ENCODE data around the gene IL17RD.
A peak's percentile ranks its signal among the peaks of the same experiment; 100 is the strongest.

The IL17RD gene

GRCh38 chr3:57152151-57153143 is 12.7 kb downstream of the IL17RD start:
- peak; percentile 29 for TF ChIP-seq CTCF (conservative IDR thresholded peaks at IDR 0.05; ENCODE audit: low read length)
- no peak overlapping the region for H3K4me3 ChIP-seq (ENCODE audit: low read length)
- no peak for DNase-seq (ENCODE audit: low read depth)

DNA sequence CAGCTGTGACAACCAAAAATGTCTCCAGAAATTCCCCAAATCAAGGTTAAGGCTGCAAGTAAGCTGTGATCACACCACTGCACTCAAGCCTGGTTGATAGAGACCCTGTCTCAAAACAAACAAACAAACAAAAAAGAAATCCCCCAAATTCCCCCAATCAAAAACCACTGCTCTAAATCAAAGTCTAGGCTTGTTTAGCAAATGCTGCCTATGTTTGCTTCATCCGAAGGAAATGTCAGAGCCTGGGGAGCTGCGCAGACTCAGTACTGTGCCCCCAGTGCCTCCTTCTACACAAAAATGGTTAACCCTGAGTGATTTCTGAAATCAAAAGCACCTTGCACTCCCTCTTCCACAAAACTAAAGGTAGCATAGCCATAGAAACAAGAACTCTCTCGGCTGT is 13.4 kb downstream of the IL17RD start:
- DNase-seq (ENCODE audit: low read depth) = no peak
- H3K4me3 ChIP-seq (ENCODE audit: low read length) = no peak overlapping the region
- TF ChIP-seq CTCF (conservative IDR thresholded peaks at IDR 0.05; ENCODE audit: low read length) = no peak

GRCh38 chr3:57151021-57151449 is 14.1 kb downstream of the IL17RD start:
- TF ChIP-seq CTCF (conservative IDR thresholded peaks at IDR 0.05; ENCODE audit: low read length) = no peak
- peak; percentile 44 for DNase-seq (ENCODE audit: low read depth)
- H3K4me3 ChIP-seq (ENCODE audit: low read length) = no peak overlapping the region

DNA sequence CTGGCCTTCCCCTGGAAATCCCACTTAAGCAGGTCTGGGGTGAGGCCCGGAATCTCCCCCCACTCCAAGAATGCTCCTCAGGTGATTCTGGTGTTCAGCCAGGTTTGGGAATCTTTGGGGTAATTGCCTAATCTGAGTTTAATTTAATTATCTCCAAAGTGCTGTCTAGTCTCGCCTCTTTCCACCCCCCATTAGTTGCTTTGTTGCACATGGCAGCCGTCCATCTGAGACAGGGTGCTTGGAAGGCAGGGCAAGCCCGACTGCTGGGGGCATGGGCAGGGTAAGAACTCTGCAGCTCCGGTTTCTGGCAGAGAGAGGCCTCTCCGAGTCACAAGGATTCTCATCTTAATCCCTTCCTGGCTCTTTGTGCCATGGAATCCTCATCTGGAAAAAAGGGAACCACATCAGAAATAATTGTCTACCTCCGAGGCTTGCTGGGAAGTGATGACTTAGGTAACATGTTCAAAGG is 15.0 kb downstream of the IL17RD start:
- H3K4me3 ChIP-seq (ENCODE audit: low read length) = no peak overlapping the region
- TF ChIP-seq CTCF (conservative IDR thresholded peaks at IDR 0.05; ENCODE audit: low read length) = no peak
- DNase-seq (ENCODE audit: low read depth) = no peak

DNA sequence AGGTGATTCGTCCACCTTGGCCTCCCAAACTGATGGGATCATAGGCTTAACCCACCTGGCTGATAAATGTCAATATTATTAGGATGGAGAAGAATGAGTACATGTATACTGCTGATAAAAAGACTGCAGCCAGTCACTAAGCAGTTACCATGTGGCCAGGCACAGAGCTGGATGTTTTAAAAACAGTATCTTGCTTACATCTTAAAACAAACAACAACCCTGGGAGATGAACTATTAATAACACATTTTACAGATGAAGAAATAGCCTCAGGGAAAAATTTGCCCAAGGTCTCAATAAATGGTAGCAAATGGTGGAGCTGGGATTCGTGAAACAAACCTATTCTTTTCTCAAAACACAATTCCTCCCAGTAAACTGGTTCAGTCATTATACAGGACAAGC is 18.1 kb downstream of the IL17RD start:
- no peak overlapping the region for H3K4me3 ChIP-seq (ENCODE audit: low read length)
- no peak for DNase-seq (ENCODE audit: low read depth)
- TF ChIP-seq CTCF (conservative IDR thresholded peaks at IDR 0.05; ENCODE audit: low read length) = no peak

DNA sequence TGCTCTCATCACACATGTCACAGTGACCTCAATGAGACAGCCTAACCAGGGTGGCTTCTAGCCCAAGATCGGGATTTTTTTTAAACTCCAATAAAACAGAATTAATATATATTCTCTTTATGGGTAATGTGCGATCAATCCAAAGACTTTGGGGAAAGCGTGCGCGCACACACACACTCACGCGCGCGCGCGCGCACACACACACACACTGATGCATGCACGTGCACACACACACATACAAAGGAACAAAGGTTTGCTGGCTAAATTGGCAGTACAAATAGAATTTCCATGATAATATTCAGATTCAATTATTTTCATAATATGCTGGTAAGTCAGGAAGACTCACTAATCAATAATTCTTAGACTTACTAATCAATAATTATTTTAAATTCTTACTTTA is 19.3 kb downstream of the IL17RD start:
- no peak overlapping the region for H3K4me3 ChIP-seq (ENCODE audit: low read length)
- no peak for DNase-seq (ENCODE audit: low read depth)
- TF ChIP-seq CTCF (conservative IDR thresholded peaks at IDR 0.05; ENCODE audit: low read length) = no peak

DNA sequence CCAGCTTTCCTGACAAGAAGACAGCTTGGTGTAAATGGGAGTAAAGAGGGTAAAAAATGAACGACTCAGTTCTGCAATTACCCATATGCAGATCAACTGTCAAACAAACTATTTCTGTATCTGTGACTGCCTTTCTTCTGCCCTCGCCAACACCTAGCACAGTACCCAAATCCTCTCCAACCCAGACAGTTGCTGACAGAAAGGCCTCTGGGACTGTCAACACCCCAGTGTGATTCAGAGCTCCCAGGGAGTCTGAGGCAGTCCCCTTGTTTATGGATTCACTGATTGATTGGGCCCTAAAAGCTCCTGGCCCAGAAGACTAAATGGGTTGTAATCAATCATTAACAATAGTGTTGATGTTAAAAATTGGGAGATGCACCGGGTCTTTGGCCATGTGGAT is 20.2 kb downstream of the IL17RD start:
- H3K4me3 ChIP-seq (ENCODE audit: low read length) = no peak overlapping the region
- TF ChIP-seq CTCF (conservative IDR thresholded peaks at IDR 0.05; ENCODE audit: low read length) = no peak
- DNase-seq (ENCODE audit: low read depth) = no peak
